ENCODE results near the gene TBXAS1. TPM values are rescaled to one million over a fixed set of nuclear protein-coding genes. Genes with fewer than 3 reads are reported as not detected.

Gene TBXAS1
- total and polyA plus RNA-seq, 2 of the 8 experiments (the other 6 are each of a cell fraction or from before 2014, with no cell fraction given): 0.86 to 2.1 TPM

DNA sequence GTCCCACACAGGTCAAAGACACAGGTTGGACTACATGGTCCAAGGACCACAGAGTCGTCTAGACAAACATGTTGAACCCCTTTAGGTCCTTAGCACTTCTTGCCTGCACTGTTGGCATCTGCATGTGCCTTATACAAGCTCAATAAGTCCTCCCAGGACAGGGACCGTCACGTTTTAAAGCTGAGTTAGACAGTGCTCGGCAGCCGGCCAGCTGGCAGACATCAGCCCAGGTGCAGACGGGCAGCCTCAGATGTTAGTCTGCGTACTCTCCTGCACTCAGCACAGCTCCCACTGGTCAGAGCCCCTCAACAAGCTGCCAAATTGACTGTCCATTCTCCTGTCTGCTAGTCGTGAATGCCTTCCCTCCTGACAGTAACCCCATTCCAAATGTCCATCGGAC is 198.8 kb downstream of the TBXAS1 start:
- no peak overlapping the region for H3K23ac ChIP-seq (ENCODE audit: insufficient read length)
- H3K79me2 ChIP-seq (ENCODE audit: control insufficient read depth in 1 of 2, insufficient read depth in 2 of 2, low read length in 2 of 2): no peaks in the 10 kb centered on the region
- no peak overlapping the region for H3K14ac ChIP-seq (ENCODE audit: insufficient read length)
- no peak overlapping the region for H4K5ac ChIP-seq (ENCODE audit: insufficient read length, low read depth, low read length)
- no peak overlapping the region for H2AK5ac ChIP-seq (ENCODE audit: low read depth, low read length)
- no peak overlapping the region for H2BK5ac ChIP-seq (ENCODE audit: low read depth, low read length)
- ChIA-PET CTCF (ENCODE audit: partially characterized antibody) (interaction anchor here (1.0 to 2.2 kb wide), 2 partner anchors 10 to 407 kb away, joined by 3 to 6 read pairs; no protein-coding TSS in a partner anchor), POLR2A (ENCODE audit: partially characterized antibody) (no interaction called here)
- no peak overlapping the region for H2BK12ac ChIP-seq (ENCODE audit: low read depth, low read length)
- DNase-seq (ENCODE audit: low read depth in 1 of 2, low spot score in 2 of 2): no peak
- FAIRE-seq: no peak
- WGBS, 2 experiments (ENCODE audit: extremely low coverage in 1 of 2, insufficient coverage in 1 of 2, insufficient read length in 1 of 2, insufficient replicate concordance in 2 of 2, low coverage in 1 of 2, low lambda C conversion rate in 2 of 2, missing lambda C conversion rate in 1 of 2): 92% methylated on average over 9 of the region's 9 CpGs; no CpG with 5 or more reads in 1 of the 2 experiments
- H3K27ac ChIP-seq (ENCODE audit: low read depth, low read length): no peak overlapping the region
- TF ChIP-seq GTF2F1 (IDR thresholded peaks at IDR 0.05; ENCODE audit: borderline replicate concordance, low read depth, low read length) (no peak), NRF1 (IDR thresholded peaks at IDR 0.05; ENCODE audit: low read depth, low read length) (no peak), CBX5 (IDR thresholded peaks at IDR 0.05; ENCODE audit: low read depth, low read length) (no peak), RNF2 (IDR thresholded peaks at IDR 0.05; ENCODE audit: borderline replicate concordance, low read depth, low read length, missing control alignments, poor library complexity, severe bottlenecking) (no peak), SAP30 (IDR thresholded peaks at IDR 0.05; ENCODE audit: insufficient read depth, insufficient replicate concordance, low read length) (no peak), SP1 (IDR thresholded peaks at IDR 0.05; ENCODE audit: low read depth, low read length) (no peak), TAF1 (IDR thresholded peaks at IDR 0.05; ENCODE audit: low read depth, low read length) (no peak)
- no peak overlapping the region for H3K4me2 ChIP-seq (ENCODE audit: insufficient read depth in 1 of 2, low read depth in 2 of 2, low read length in 2 of 2)
- no peak overlapping the region for H3K4ac ChIP-seq (replicated peaks; ENCODE audit: insufficient read length, low read depth, low read length)
- H2BK20ac ChIP-seq (ENCODE audit: low read length): no peak overlapping the region
- H2AFZ ChIP-seq (ENCODE audit: low read length): no peak overlapping the region
- no peak overlapping the region for H2BK120ac ChIP-seq (replicated peaks; ENCODE audit: low read depth, low read length)
- H2BK15ac ChIP-seq (ENCODE audit: low read length): no peak overlapping the region
- H3K4me3 ChIP-seq (ENCODE audit: extremely low read depth in 1 of 4, insufficient read depth in 2 of 4, low read depth in 3 of 4, low read length in 4 of 4): no peak overlapping the region
- no peak overlapping the region for H3K18ac ChIP-seq (ENCODE audit: extremely low read depth, low read length)
- no peak overlapping the region for H3K9ac ChIP-seq (replicated peaks in 1 of 4; ENCODE audit: extremely low read depth in 1 of 4, low read depth in 3 of 4, low read length in 3 of 4)
- H4K20me1 ChIP-seq (replicated peaks in 1 of 2; ENCODE audit: control insufficient read depth in 1 of 2, insufficient read depth in 2 of 2, low read length in 2 of 2): no peaks in the 10 kb centered on the region
- H3K27me3 ChIP-seq (replicated peaks in 1 of 4; ENCODE audit: control insufficient read depth in 3 of 4, extremely low read depth in 1 of 4, insufficient read depth in 3 of 4, low read length in 3 of 4): no peaks in the 10 kb centered on the region
- 0 out of 2 replicates have a peak, but pooled peaks cover 2% of the 10 kb centered on the region for H3K79me1 ChIP-seq (ENCODE audit: low read depth, low read length)
- no peaks in the 10 kb centered on the region for H3K4me1 ChIP-seq (replicated peaks in 1 of 4; ENCODE audit: control insufficient read depth in 3 of 4, insufficient read depth in 4 of 4, low read length in 3 of 4)
- H3K36me3 ChIP-seq (ENCODE audit: control insufficient read depth in 2 of 4, insufficient read depth in 4 of 4, low read length in 3 of 4): no peaks in the 10 kb centered on the region
- H4K8ac ChIP-seq (ENCODE audit: extremely low read depth, insufficient read depth, low read length): no peak overlapping the region
- no peak overlapping the region for H3K56ac ChIP-seq (replicated peaks; ENCODE audit: insufficient read length, low read depth, low read length)
- no peaks in the 10 kb centered on the region for H3K9me3 ChIP-seq (ENCODE audit: insufficient read depth in 2 of 2, low read depth in 1 of 2, low read length in 1 of 2)
- no peaks in the 10 kb centered on the region for H3K23me2 ChIP-seq (ENCODE audit: low read depth, low read length)
- no peak overlapping the region for H4K91ac ChIP-seq (replicated peaks; ENCODE audit: insufficient read length, low read length)

Measured in H1 (cell line).